ENCODE results near the gene CDC14A. TPM values are rescaled to one million over a fixed set of nuclear protein-coding genes. Genes with fewer than 3 reads are reported as not detected.

The CDC14A gene
- total RNA-seq, 1 donor from 2014 or later: 8.7 TPM

- Histone ChIP-seq H3K36me3 (ENCODE audit: control insufficient read depth, insufficient read depth, low read length) (no peaks in the 10 kb centered on the region), H3K4me3 (ENCODE audit: low read depth, low read length) (no peak overlapping the region), H3K27me3 (ENCODE audit: control insufficient read depth, insufficient read depth, low read length) (no peaks in the 10 kb centered on the region)
- peak; percentile 4 for DNase-seq (ENCODE audit: low read depth)
- TF ChIP-seq CTCF (IDR thresholded peaks at IDR 0.05; ENCODE audit: insufficient read depth, low read length, poor library complexity, severe bottlenecking): no peak
These were observed 142.2 kb downstream of the CDC14A start for GRCh38 chr1:100494393-100495084.

- no peak for DNase-seq (ENCODE audit: low read depth)
- no peaks in the 10 kb centered on the region for H3K27me3 ChIP-seq (ENCODE audit: control insufficient read depth, insufficient read depth, low read length)
- no peak for TF ChIP-seq CTCF (IDR thresholded peaks at IDR 0.05; ENCODE audit: insufficient read depth, low read length, poor library complexity, severe bottlenecking)
- no peak overlapping the region for H3K4me3 ChIP-seq (ENCODE audit: low read depth, low read length)
- no peaks in the 10 kb centered on the region for H3K36me3 ChIP-seq (ENCODE audit: control insufficient read depth, insufficient read depth, low read length)
These were observed 144.6 kb downstream of the CDC14A start for GRCh38 chr1:100496896-100497295.

- no peak overlapping the region for H3K4me3 ChIP-seq (ENCODE audit: low read depth, low read length)
- TF ChIP-seq CTCF (IDR thresholded peaks at IDR 0.05; ENCODE audit: insufficient read depth, low read length, poor library complexity, severe bottlenecking): no peak
- no peak for DNase-seq (ENCODE audit: low read depth)
- no peaks in the 10 kb centered on the region for H3K27me3 ChIP-seq (ENCODE audit: control insufficient read depth, insufficient read depth, low read length)
- no peaks in the 10 kb centered on the region for H3K36me3 ChIP-seq (ENCODE audit: control insufficient read depth, insufficient read depth, low read length)
These were observed 145.5 kb downstream of the CDC14A start for GRCh38 chr1:100497796-100498195.

- Histone ChIP-seq H3K36me3 (ENCODE audit: control insufficient read depth, insufficient read depth, low read length) (no peaks in the 10 kb centered on the region), H3K4me3 (ENCODE audit: low read depth, low read length) (no peak overlapping the region), H3K27me3 (ENCODE audit: control insufficient read depth, insufficient read depth, low read length) (no peaks in the 10 kb centered on the region)
- no peak for TF ChIP-seq CTCF (IDR thresholded peaks at IDR 0.05; ENCODE audit: insufficient read depth, low read length, poor library complexity, severe bottlenecking)
- DNase-seq (ENCODE audit: low read depth): no peak
These were observed 147.0 kb downstream of the CDC14A start for GRCh38 chr1:100499194-100499811.

GRCh38 chr1:100502052-100502792, 149.9 kb downstream of the CDC14A start:
- Histone ChIP-seq H3K36me3 (ENCODE audit: control insufficient read depth, insufficient read depth, low read length) (no peaks in the 10 kb centered on the region), H3K4me3 (ENCODE audit: low read depth, low read length) (no peak overlapping the region), H3K27me3 (ENCODE audit: control insufficient read depth, insufficient read depth, low read length) (no peaks in the 10 kb centered on the region)
- no peak for TF ChIP-seq CTCF (IDR thresholded peaks at IDR 0.05; ENCODE audit: insufficient read depth, low read length, poor library complexity, severe bottlenecking)
- no peak for DNase-seq (ENCODE audit: low read depth)

Data from kidney epithelial cell (primary cell).